COLO668 (cell line): ENCODE measurements around the gene DCUN1D1.

Source experiments
- DNase-seq: peaks from one replicate; lab custom pipeline; 2025; ENCODE audit not compliant: unreplicated experiment; lab: John Stamatoyannopoulos, UW

The DCUN1D1 gene

GRCh38 chr3:182936918-182937285, 43.4 kb downstream of the DCUN1D1 start:
- DNase-seq, result no peak

GRCh38 chr3:182936239-182936917, 44.0 kb downstream of the DCUN1D1 start:
- no peak for DNase-seq

GRCh38 chr3:182935803-182936202, 44.5 kb downstream of the DCUN1D1 start:
- DNase-seq, result no peak

- no peak for DNase-seq
Observed at GRCh38 chr3:182925944-182926337, 54.4 kb downstream of the DCUN1D1 start.

GRCh38 chr3:182925330-182925943, 54.9 kb downstream of the DCUN1D1 start:
- DNase-seq, result no peak

- DNase-seq, result no peak
Observed at GRCh38 chr3:182921665-182922355, 58.5 kb downstream of the DCUN1D1 start.

- DNase-seq, result no peak
Observed at GRCh38 chr3:182920515-182921084, 59.7 kb downstream of the DCUN1D1 start.

- DNase-seq, result no peak
Observed at GRCh38 chr3:182919866-182920357, 60.4 kb downstream of the DCUN1D1 start.

GRCh38 chr3:182917134-182917533, 63.2 kb downstream of the DCUN1D1 start:
- DNase-seq, result no peak

GRCh38 chr3:182914341-182914740, 66.0 kb downstream of the DCUN1D1 start:
- DNase-seq, result no peak

GRCh38 chr3:182913889-182914288, 66.4 kb downstream of the DCUN1D1 start:
- DNase-seq, result peak; percentile 23

GRCh38 chr3:182912474-182912873, 67.9 kb downstream of the DCUN1D1 start:
- no peak for DNase-seq

GRCh38 chr3:182911782-182912111, 68.6 kb downstream of the DCUN1D1 start:
- DNase-seq, result peak; percentile 2

- DNase-seq, result no peak
Observed at GRCh38 chr3:182910936-182911781, 69.2 kb downstream of the DCUN1D1 start.

GRCh38 chr3:182909318-182910040, 70.9 kb downstream of the DCUN1D1 start:
- no peak for DNase-seq

- DNase-seq, result no peak
Observed at GRCh38 chr3:182908471-182908870, 71.9 kb downstream of the DCUN1D1 start.

- DNase-seq, result no peak
Observed at GRCh38 chr3:182906036-182906435, 74.3 kb downstream of the DCUN1D1 start.

GRCh38 chr3:182905623-182906022, 74.7 kb downstream of the DCUN1D1 start:
- DNase-seq, result no peak

GRCh38 chr3:182904164-182904563, 76.2 kb downstream of the DCUN1D1 start:
- DNase-seq, result no peak

- DNase-seq, result peak; percentile 5
Observed at GRCh38 chr3:182902236-182902635, 78.1 kb downstream of the DCUN1D1 start.
